Loucy (cell line): ENCODE measurements around the gene KRT35.

Source experiments
- EZH2phosphoT487 ChIP-seq: fragments of 200-600 bp; IDR thresholded peaks from 2 replicates; pipeline ENCODE4 v1.6.1; 2018; ENCODE audit warnings: antibody characterized with exemption, mild to moderate bottlenecking, moderate library complexity, borderline replicate concordance
- TF ChIP-seq, protein P1 (sequence below): fragments of 200-600 bp; sonication (generic); conservative IDR thresholded peaks from 2 replicates; pipeline ENCODE4 v1.5.1; 2014; ENCODE audit warnings: mild to moderate bottlenecking, antibody characterized with exemption, low read length

DNA sequence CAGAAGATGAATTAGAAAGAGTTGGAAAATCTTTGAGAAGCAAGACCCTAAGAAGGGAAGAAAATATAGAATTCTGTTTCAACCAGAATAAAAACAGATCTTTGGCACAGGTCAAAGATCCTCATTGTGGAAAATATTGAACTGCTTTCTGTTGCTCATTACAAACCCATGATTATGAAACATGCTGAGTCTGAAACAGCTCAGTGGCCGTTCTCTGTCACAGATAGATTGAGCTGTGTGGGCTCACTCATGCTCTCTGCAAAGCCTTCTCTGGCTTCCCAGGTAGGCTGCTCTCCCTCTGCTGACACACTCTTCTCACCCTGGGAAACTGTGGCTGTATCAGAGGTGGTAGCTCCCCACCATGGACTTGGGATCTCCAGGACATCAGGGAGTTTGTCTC, 36.8 kb downstream of the KRT35 start:
- TF ChIP-seq EZH2phosphoT487, result no peak
- TF ChIP-seq, protein P1, sequence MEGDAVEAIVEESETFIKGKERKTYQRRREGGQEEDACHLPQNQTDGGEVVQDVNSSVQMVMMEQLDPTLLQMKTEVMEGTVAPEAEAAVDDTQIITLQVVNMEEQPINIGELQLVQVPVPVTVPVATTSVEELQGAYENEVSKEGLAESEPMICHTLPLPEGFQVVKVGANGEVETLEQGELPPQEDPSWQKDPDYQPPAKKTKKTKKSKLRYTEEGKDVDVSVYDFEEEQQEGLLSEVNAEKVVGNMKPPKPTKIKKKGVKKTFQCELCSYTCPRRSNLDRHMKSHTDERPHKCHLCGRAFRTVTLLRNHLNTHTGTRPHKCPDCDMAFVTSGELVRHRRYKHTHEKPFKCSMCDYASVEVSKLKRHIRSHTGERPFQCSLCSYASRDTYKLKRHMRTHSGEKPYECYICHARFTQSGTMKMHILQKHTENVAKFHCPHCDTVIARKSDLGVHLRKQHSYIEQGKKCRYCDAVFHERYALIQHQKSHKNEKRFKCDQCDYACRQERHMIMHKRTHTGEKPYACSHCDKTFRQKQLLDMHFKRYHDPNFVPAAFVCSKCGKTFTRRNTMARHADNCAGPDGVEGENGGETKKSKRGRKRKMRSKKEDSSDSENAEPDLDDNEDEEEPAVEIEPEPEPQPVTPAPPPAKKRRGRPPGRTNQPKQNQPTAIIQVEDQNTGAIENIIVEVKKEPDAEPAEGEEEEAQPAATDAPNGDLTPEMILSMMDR, result no peak
